ENCODE measurements around the gene CRADD. TPM values are rescaled to one million over a fixed set of nuclear protein-coding genes. Genes with fewer than 3 reads are reported as not detected.
A peak's percentile ranks its signal among the peaks of the same experiment; 100 is the strongest.

CRADD gene
- total RNA-seq, 1 experiment from 2014 or later, result 9.6 TPM

- Histone ChIP-seq H3K4me3 (ENCODE audit: insufficient read depth, low read depth, low read length) (no peak overlapping the region), H3K27me3 (ENCODE audit: control insufficient read depth, insufficient read depth, low read length) (no peaks in the 10 kb centered on the region), H3K36me3 (replicated peaks; ENCODE audit: control insufficient read depth, insufficient read depth, low read length) (no peaks in the 10 kb centered on the region; the same call in 1 of the 2 replicates)
- no peak for DNase-seq
Measured at GRCh38 chr12:93661021-93661420, 16.2 kb upstream of the CRADD start.

GRCh38 chr12:93663006-93663728, 14.0 kb upstream of the CRADD start:
- no peak for DNase-seq
- H3K36me3 ChIP-seq (replicated peaks; ENCODE audit: control insufficient read depth, insufficient read depth, low read length), result no peaks in the 10 kb centered on the region
- H3K27me3 ChIP-seq (ENCODE audit: control insufficient read depth, insufficient read depth, low read length), result no peaks in the 10 kb centered on the region
- no peak overlapping the region for H3K4me3 ChIP-seq (ENCODE audit: insufficient read depth, low read depth, low read length)

DNA sequence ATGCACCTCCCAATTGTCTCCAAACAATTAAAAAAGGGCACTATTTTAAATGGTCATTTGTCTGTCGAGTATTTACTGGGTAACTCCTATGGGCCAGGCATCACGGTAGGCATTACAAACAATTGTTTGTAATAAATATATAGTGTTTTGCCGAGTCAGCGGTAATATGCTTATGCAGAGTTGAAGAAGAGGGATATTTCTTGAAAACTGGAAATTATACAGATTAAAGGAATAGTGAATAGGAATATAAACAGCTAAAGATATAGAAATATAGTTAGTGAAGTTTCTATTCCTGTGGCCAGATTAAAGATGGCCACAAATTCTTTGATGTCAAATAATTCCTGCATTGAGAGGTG, 13.5 kb upstream of the CRADD start:
- H3K4me3 ChIP-seq (ENCODE audit: insufficient read depth, low read depth, low read length), result no peak overlapping the region
- H3K27me3 ChIP-seq (ENCODE audit: control insufficient read depth, insufficient read depth, low read length), result no peaks in the 10 kb centered on the region
- H3K36me3 ChIP-seq (replicated peaks; ENCODE audit: control insufficient read depth, insufficient read depth, low read length), result no peaks in the 10 kb centered on the region
- DNase-seq, result no peak

DNA sequence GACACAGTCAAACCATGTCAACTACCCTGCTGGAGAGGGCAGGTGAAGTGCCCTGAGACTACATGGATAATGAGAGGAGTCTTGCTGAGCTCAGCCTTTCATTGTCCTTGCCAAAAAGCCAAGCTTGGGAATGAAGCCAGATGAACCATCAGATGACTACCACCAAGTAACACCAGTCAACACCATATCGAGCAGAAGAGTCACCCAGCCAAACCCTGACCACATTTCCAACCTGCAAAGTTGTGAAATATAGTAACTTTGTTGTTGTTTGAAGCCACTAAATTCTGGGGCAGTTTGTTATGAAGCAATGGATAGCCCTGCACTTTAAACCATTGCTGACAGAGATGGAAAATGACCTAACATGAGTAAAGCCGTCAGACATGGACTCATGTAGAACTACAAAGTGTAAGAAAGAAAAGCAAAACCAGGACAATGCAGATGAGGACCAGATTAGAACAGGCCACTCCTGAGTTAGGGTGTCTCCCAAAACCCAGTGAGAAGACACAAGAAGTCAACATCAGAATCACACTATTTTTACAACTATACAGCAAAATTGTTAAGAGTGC, 12.5 kb upstream of the CRADD start:
- no peak overlapping the region for H3K4me3 ChIP-seq (ENCODE audit: insufficient read depth, low read depth, low read length)
- H3K27me3 ChIP-seq (ENCODE audit: control insufficient read depth, insufficient read depth, low read length), result no peaks in the 10 kb centered on the region
- no peak for DNase-seq
- H3K36me3 ChIP-seq (replicated peaks; ENCODE audit: control insufficient read depth, insufficient read depth, low read length), result no peaks in the 10 kb centered on the region

- DNase-seq, result no peak
- no peaks in the 10 kb centered on the region for H3K36me3 ChIP-seq (replicated peaks; ENCODE audit: control insufficient read depth, insufficient read depth, low read length)
- no peak overlapping the region for H3K4me3 ChIP-seq (ENCODE audit: insufficient read depth, low read depth, low read length)
- no peaks in the 10 kb centered on the region for H3K27me3 ChIP-seq (ENCODE audit: control insufficient read depth, insufficient read depth, low read length)
Measured at GRCh38 chr12:93667672-93668071, 9.5 kb upstream of the CRADD start.

DNA sequence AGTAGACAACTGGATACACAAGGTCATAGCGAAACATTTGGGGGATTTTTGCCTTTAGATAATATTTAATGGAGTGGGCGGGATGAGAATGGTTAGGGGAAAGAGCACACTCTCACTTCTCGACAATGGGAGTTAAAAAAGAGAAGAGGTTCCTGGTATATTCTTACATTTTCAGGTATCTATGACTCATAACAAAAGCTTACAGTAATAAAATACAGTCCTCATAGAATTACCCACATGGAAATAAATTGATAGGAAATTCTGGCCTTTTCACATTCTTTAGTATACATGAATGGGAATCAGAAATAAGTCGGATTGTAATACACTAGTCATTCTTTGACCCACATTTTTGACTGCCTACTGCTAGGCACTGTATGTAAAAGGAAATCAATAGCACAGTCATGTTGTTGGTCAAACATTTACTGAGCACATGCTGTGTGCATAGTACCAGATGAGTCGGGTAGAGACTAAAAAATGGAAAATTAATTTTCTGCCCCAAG, 8.2 kb upstream of the CRADD start:
- no peaks in the 10 kb centered on the region for H3K27me3 ChIP-seq (ENCODE audit: control insufficient read depth, insufficient read depth, low read length)
- no peak overlapping the region for H3K4me3 ChIP-seq (ENCODE audit: insufficient read depth, low read depth, low read length)
- DNase-seq, result no peak

GRCh38 chr12:93669452-93669851, 7.7 kb upstream of the CRADD start:
- no peaks in the 10 kb centered on the region for H3K36me3 ChIP-seq (replicated peaks; ENCODE audit: control insufficient read depth, insufficient read depth, low read length)
- H3K27me3 ChIP-seq (ENCODE audit: control insufficient read depth, insufficient read depth, low read length), result no peaks in the 10 kb centered on the region
- no peak overlapping the region for H3K4me3 ChIP-seq (ENCODE audit: insufficient read depth, low read depth, low read length)
- no peak for DNase-seq

More for the DNA sequence above, 8.2 kb upstream of the CRADD start:
- no peaks in the 10 kb centered on the region for H3K36me3 ChIP-seq (replicated peaks; ENCODE audit: control insufficient read depth, insufficient read depth, low read length)

GRCh38 chr12:93670104-93670503, 7.1 kb upstream of the CRADD start:
- H3K4me3 ChIP-seq (ENCODE audit: insufficient read depth, low read depth, low read length), result no peak overlapping the region
- no peaks in the 10 kb centered on the region for H3K36me3 ChIP-seq (replicated peaks; ENCODE audit: control insufficient read depth, insufficient read depth, low read length)
- DNase-seq, result no peak
- no peaks in the 10 kb centered on the region for H3K27me3 ChIP-seq (ENCODE audit: control insufficient read depth, insufficient read depth, low read length)

DNA sequence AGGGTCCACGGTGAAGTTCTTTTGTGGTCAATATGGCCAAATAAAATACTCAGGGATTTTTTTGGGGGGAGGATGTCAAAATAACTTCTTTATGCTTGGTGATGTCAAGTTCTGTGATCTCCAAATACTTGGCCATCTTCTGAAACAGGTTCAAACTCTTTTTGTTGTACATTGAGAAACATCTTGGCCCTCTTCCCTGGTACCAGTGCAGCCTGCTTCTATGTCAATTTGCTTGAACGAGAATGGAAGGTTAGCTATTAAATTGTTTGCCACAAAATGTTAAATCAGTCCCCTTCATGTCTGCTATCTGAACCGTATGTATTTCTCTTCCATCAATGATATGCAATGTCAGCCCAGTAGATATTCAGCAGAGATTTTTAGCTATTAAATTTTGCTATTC, 6.1 kb upstream of the CRADD start:
- Histone ChIP-seq H3K4me3 (ENCODE audit: insufficient read depth, low read depth, low read length) (no peak overlapping the region), H3K27me3 (ENCODE audit: control insufficient read depth, insufficient read depth, low read length) (no peaks in the 10 kb centered on the region), H3K36me3 (replicated peaks; ENCODE audit: control insufficient read depth, insufficient read depth, low read length) (no peaks in the 10 kb centered on the region)
- DNase-seq, result no peak

DNA sequence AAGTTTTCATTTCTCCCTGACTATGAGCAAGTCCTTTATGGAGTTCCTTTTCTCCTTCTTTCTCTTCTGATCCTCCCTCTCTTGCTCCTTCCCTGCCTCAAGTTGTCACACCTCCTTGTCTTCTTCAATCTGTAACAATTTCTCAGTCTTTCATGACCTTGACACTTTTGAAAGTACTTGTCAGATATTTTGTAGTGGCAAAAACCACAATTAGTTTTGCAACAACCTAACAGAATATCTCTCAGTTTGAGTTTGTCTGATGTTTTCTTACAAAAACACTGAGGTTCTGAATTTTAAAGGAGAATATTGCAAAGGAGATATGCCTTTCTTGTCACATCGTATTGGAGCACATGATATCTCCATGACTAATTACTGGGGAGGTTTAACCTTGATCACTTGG, 4.1 kb upstream of the CRADD start:
- H3K4me3 ChIP-seq (ENCODE audit: insufficient read depth, low read depth, low read length), result no peak overlapping the region
- no peak for DNase-seq

GRCh38 chr12:93674386-93674785, 2.8 kb upstream of the CRADD start:
- Histone ChIP-seq H3K4me3 (ENCODE audit: insufficient read depth, low read depth, low read length) (no peak overlapping the region), H3K27me3 (ENCODE audit: control insufficient read depth, insufficient read depth, low read length) (no peaks in the 10 kb centered on the region), H3K36me3 (replicated peaks; ENCODE audit: control insufficient read depth, insufficient read depth, low read length) (no peaks in the 10 kb centered on the region)
- DNase-seq, result no peak

More for the DNA sequence above, 4.1 kb upstream of the CRADD start:
- no peaks in the 10 kb centered on the region for H3K36me3 ChIP-seq (replicated peaks; ENCODE audit: control insufficient read depth, insufficient read depth, low read length)
- H3K27me3 ChIP-seq (ENCODE audit: control insufficient read depth, insufficient read depth, low read length), result no peaks in the 10 kb centered on the region

DNA sequence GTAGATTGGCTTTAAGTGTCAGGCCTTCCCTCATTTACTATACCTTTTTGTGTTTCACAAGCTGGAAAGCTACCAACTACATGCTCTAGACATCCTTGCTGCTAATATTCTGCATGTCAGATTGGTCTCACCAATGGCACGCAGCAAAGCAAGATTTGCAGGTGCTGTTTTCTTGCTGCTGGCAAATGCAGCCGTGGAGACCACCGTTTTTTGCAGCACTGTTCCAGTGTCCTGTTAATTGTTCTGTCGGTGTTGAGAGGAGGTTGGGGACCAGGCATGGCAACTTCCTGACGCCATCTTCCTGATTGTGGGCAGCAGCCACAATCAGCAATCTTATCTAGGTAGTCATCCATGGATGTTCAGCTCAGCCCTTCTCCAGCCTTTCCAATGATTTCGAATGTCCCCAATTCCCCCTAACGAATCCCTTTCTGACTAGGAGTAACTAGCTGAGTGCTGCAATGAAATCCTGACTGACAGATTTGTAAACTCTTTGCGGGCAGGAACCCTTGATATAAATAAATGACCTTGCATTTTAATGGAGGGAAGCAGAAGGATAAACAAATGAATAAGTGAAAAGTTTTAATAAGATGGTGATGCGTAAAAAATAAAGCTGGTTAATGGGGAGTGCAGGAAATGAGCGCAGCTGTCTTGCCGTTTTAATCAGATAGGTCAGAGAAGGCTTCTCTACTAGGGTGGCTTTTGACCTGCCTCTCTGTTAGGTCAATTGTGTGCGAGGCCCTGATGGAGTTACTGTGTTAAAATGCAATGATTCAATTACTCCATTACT, 574 bp upstream of the CRADD start:
- peak overlapping the region; percentile 44 for H3K4me3 ChIP-seq (ENCODE audit: insufficient read depth, low read depth, low read length)
- no peak for DNase-seq
- no peaks in the 10 kb centered on the region for H3K36me3 ChIP-seq (replicated peaks; ENCODE audit: control insufficient read depth, insufficient read depth, low read length)
- no peaks in the 10 kb centered on the region for H3K27me3 ChIP-seq (ENCODE audit: control insufficient read depth, insufficient read depth, low read length)

DNA sequence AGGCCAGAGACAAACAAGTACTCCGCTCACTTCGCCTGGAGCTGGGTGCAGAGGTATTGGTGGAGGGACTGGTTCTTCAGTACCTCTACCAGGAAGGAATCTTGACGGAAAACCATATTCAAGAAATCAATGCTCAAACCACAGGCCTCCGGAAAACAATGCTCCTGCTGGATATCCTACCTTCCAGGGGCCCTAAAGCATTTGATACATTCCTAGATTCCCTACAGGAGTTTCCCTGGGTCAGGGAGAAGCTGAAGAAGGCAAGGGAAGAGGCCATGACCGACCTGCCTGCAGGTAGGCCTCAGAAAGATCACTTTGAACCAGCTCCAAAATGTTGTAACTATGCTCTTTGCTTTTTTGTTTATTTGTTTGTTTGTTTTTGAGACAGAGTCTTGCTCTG, 1.6 kb downstream of the CRADD start:
- no peaks in the 10 kb centered on the region for H3K36me3 ChIP-seq (replicated peaks; ENCODE audit: control insufficient read depth, insufficient read depth, low read length)
- no peaks in the 10 kb centered on the region for H3K27me3 ChIP-seq (ENCODE audit: control insufficient read depth, insufficient read depth, low read length)
- no peak for DNase-seq
- H3K4me3 ChIP-seq (ENCODE audit: insufficient read depth, low read depth, low read length), result no peak overlapping the region

DNA sequence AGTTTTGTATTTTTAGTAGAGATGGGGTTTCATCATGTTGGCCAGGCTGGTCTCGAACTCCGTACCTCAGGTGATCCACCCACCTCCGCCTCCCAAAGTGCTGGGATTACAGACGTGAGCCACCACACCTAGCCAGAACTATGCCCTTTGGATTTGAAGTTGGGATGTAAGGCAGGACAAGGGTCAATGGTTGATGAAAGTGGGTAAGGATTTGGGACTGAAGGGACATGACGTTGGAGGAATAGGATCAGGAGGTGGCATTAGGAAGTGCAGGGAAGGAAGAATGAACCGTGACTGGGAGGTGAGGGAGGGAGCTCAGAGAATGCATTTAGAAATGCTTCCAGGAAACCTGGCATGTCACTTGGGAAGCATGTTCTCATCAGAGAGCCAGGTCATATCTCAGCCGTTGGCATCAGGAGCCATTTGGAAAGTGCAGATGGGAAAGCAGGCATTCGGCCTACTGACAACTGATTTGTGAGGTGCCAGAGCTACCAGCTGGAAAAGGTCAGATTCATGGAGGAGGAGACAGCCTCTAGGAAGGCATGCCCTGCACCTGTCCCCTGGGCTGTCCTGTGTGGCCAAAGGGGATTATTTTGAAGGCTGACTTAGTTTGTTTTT, 2.2 kb downstream of the CRADD start:
- Histone ChIP-seq H3K36me3 (replicated peaks; ENCODE audit: control insufficient read depth, insufficient read depth, low read length) (no peaks in the 10 kb centered on the region), H3K27me3 (ENCODE audit: control insufficient read depth, insufficient read depth, low read length) (no peaks in the 10 kb centered on the region), H3K4me3 (ENCODE audit: insufficient read depth, low read depth, low read length) (no peak overlapping the region)
- no peak for DNase-seq
